Mesenchymal stem cell (in vitro differentiated cells and primary cell): Measurements from ENCODE around the gene SCRN3.
"Not testable (repeated sequence)": the region's sequence is repeated elsewhere in the genome, so short reads cannot be mapped to it uniquely, and the experiment has no call there.

Source experiments
- DNase-seq: peaks from one replicate; pipeline ENCODE4 v3.0.0-alpha.2; 2013
- H2AFZ ChIP-seq: one replicate; pipeline ENCODE4 v1.6.1; 2013; ENCODE audit warnings: low read depth, mild to moderate bottlenecking, control low read depth, inconsistent platforms, low read length, moderate library complexity
- H2AK5ac ChIP-seq: 2 replicates; pipeline ENCODE4 v1.6.1; 2013; ENCODE audit warnings: low read length, moderate library complexity, mild to moderate bottlenecking, inconsistent platforms; ENCODE audit not compliant: severe bottlenecking
- H2BK120ac ChIP-seq: one replicate; pipeline ENCODE4 v1.6.1; 2013; ENCODE audit warnings: low read depth, mild to moderate bottlenecking, inconsistent platforms, low read length, moderate library complexity
- H2BK12ac ChIP-seq, 2 experiments: one replicate each; pipeline ENCODE4 v1.6.1; 2013; ENCODE audit warnings: inconsistent platforms in 2 of 2, low read length in 2 of 2, mild to moderate bottlenecking in 2 of 2, moderate library complexity in 2 of 2, control low read depth in 1 of 2
- H2BK15ac ChIP-seq: one replicate; pipeline ENCODE4 v1.6.1; 2013; ENCODE audit warnings: mild to moderate bottlenecking, low read depth, inconsistent platforms; ENCODE audit not compliant: poor library complexity, severe bottlenecking
- H2BK5ac ChIP-seq: 2 replicates; pipeline ENCODE4 v1.6.1; 2013; ENCODE audit warnings: low read depth, mild to moderate bottlenecking, low read length, control low read depth, inconsistent platforms; ENCODE audit not compliant: poor library complexity, severe bottlenecking
- H3K14ac ChIP-seq, 2 experiments: one replicate each; pipeline ENCODE4 v1.6.1; 2013; ENCODE audit warnings: inconsistent platforms in 2 of 2, low read length in 2 of 2, control low read depth in 1 of 2, mild to moderate bottlenecking in 1 of 2, moderate library complexity in 1 of 2
- H3K18ac ChIP-seq, 2 experiments: one replicate each; pipeline ENCODE4 v1.6.1; 2013; ENCODE audit warnings: inconsistent platforms in 2 of 2, low read length in 2 of 2, control low read depth in 1 of 2, low read depth in 1 of 2, mild to moderate bottlenecking in 1 of 2
- H3K23ac ChIP-seq, 2 experiments: one replicate each; pipeline ENCODE4 v1.6.1; 2013; ENCODE audit warnings: inconsistent platforms in 2 of 2, low read length in 2 of 2, mild to moderate bottlenecking in 2 of 2, moderate library complexity in 2 of 2, control low read depth in 1 of 2
- H3K27ac ChIP-seq: 2 replicates; pipeline ENCODE4 v1.5.1; 2013; ENCODE audit warnings: mild to moderate bottlenecking, moderate library complexity, low read length, control low read depth, inconsistent platforms; ENCODE audit not compliant: poor library complexity, severe bottlenecking
- H3K27me3 ChIP-seq, 2 experiments: 2 replicates each; pipeline versions ENCODE4 v1.6.1 to v1.7.0; 2013; ENCODE audit warnings: low read length in 2 of 2, mild to moderate bottlenecking in 2 of 2, moderate library complexity in 2 of 2, control low read depth in 1 of 2, inconsistent platforms in 1 of 2; ENCODE audit not compliant: control insufficient read depth in 1 of 2, insufficient read depth in 1 of 2
- H3K36me3 ChIP-seq, 2 experiments: 2 replicates each; pipeline versions ENCODE4 v1.6.1 to v1.7.0; 2013; ENCODE audit warnings: low read length in 2 of 2, control low read depth in 1 of 2, inconsistent platforms in 1 of 2, low read depth in 1 of 2, mild to moderate bottlenecking in 1 of 2; ENCODE audit not compliant: insufficient read depth in 2 of 2, control insufficient read depth in 1 of 2
- H3K4ac ChIP-seq, 2 experiments: one replicate each; pipeline ENCODE4 v1.6.1; 2013; ENCODE audit warnings: inconsistent platforms in 2 of 2, low read length in 2 of 2, mild to moderate bottlenecking in 2 of 2, moderate library complexity in 2 of 2, control low read depth in 1 of 2, low read depth in 1 of 2
- H3K4me1 ChIP-seq: 2 replicates; pipeline ENCODE4 v1.6.1; 2013; ENCODE audit warnings: low read depth, low read length, control low read depth; ENCODE audit not compliant: control insufficient read depth, insufficient read depth
- H3K4me2 ChIP-seq: 2 replicates; pipeline ENCODE4 v1.6.1; 2013; ENCODE audit warnings: low read length, mild to moderate bottlenecking, inconsistent platforms; ENCODE audit not compliant: poor library complexity, severe bottlenecking
- H3K4me3 ChIP-seq, 2 experiments: 2 replicates each; pipeline versions ENCODE4 v1.5.1 to v1.7.0; 2013; ENCODE audit warnings: low read length in 2 of 2, mild to moderate bottlenecking in 2 of 2, control low read depth in 1 of 2, low read depth in 1 of 2; ENCODE audit not compliant: insufficient read depth in 1 of 2
- H3K79me1 ChIP-seq: replicated peaks from 2 replicates; pipeline ENCODE4 v1.6.1; 2013; ENCODE audit warnings: mild to moderate bottlenecking, control low read depth, low read length, inconsistent platforms; ENCODE audit not compliant: poor library complexity, severe bottlenecking
- H3K9ac ChIP-seq: 2 replicates; pipeline ENCODE4 v1.7.0; 2013; ENCODE audit warnings: mild to moderate bottlenecking, low read length, moderate library complexity
- H3K9me3 ChIP-seq: 2 replicates; pipeline ENCODE4 v1.7.0; 2013; ENCODE audit warnings: mild to moderate bottlenecking, low read length; ENCODE audit not compliant: control insufficient read depth
- H4K8ac ChIP-seq: one replicate; pipeline ENCODE4 v1.6.1; 2013; ENCODE audit warnings: inconsistent platforms, mild to moderate bottlenecking, low read length, moderate library complexity
- H4K91ac ChIP-seq: one replicate; pipeline ENCODE4 v1.6.1; 2013; ENCODE audit warnings: mild to moderate bottlenecking, low read length, inconsistent platforms
- WGBS: methylation state at CpG from one replicate; pipeline ENCODE4 v1.1.7; 2013; ENCODE audit warnings: mixed read lengths; 5-methylcytosine and 5-hydroxymethylcytosine counted together

The SCRN3 gene

DNA sequence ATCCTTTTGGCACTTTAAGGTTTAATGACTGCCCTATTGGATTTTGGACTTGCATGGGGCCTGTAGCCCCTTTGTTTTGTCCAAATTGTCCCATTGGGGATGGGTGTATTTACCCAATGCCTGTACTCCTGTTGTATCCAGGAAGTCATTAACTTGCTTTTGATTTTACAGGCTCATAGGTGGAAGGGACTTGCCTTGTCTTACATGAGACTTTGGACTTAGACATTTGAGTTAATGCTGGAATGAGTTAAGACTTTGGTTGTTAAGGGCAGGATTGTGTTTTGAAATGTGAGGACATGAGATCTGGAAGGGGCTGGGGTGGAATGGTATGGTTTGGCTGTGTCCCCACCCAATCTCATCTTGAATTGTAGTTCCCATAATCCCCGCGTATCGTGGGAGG, 5.2 kb upstream of the SCRN3 start:
- not testable (repeated sequence) for H2BK12ac ChIP-seq, H4K91ac ChIP-seq, H3K14ac ChIP-seq, H3K9me3 ChIP-seq, H3K9ac ChIP-seq, H2BK15ac ChIP-seq, H3K4me1 ChIP-seq, DNase-seq, H2BK5ac ChIP-seq, H3K18ac ChIP-seq, H3K4ac ChIP-seq, H3K27ac ChIP-seq, H4K8ac ChIP-seq, H3K4me3 ChIP-seq, H2BK120ac ChIP-seq, H3K4me2 ChIP-seq, H2AK5ac ChIP-seq, H3K23ac ChIP-seq, H2AFZ ChIP-seq, H3K27me3 ChIP-seq
- Histone ChIP-seq H3K79me1 (peaks cover 19% of the 10 kb centered on the region), H3K36me3 (peaks cover 13 to 51% of the 10 kb centered on the region in 2 experiments)
- WGBS, result 100% methylated on average over 3 of the region's 3 CpGs

- H4K91ac ChIP-seq, result no peak overlapping the region
- H3K4me3 ChIP-seq, result no peak overlapping the region
- H3K79me1 ChIP-seq, result peaks cover 17% of the 10 kb centered on the region
- no peak overlapping the region for H2BK12ac ChIP-seq
- H2BK5ac ChIP-seq, result no peak overlapping the region
- peaks cover 6 to 28% of the 10 kb centered on the region in 2 experiments for H3K36me3 ChIP-seq
- H2AK5ac ChIP-seq, result no peak overlapping the region
- no peak overlapping the region for H3K4me2 ChIP-seq
- no peaks in the 10 kb centered on the region for H3K9me3 ChIP-seq
- no peak overlapping the region for H3K23ac ChIP-seq
- no peak overlapping the region for H2BK120ac ChIP-seq
- peaks cover 3% of the 10 kb centered on the region for H3K4me1 ChIP-seq
- peak overlapping the region; percentile 7 for H3K9ac ChIP-seq
- H3K27me3 ChIP-seq, result no peaks in the 10 kb centered on the region
- H2AFZ ChIP-seq, result no peak overlapping the region
- no peak overlapping the region for H3K27ac ChIP-seq
- H4K8ac ChIP-seq, result no peak overlapping the region
- no peak overlapping the region for H3K4ac ChIP-seq
- no peak overlapping the region for H3K14ac ChIP-seq
- DNase-seq, result no peak
- H2BK15ac ChIP-seq, result no peak overlapping the region
- H3K18ac ChIP-seq, result no peak overlapping the region
Measured at GRCh38 chr2:174392706-174393105, 2.8 kb upstream of the SCRN3 start.

DNA sequence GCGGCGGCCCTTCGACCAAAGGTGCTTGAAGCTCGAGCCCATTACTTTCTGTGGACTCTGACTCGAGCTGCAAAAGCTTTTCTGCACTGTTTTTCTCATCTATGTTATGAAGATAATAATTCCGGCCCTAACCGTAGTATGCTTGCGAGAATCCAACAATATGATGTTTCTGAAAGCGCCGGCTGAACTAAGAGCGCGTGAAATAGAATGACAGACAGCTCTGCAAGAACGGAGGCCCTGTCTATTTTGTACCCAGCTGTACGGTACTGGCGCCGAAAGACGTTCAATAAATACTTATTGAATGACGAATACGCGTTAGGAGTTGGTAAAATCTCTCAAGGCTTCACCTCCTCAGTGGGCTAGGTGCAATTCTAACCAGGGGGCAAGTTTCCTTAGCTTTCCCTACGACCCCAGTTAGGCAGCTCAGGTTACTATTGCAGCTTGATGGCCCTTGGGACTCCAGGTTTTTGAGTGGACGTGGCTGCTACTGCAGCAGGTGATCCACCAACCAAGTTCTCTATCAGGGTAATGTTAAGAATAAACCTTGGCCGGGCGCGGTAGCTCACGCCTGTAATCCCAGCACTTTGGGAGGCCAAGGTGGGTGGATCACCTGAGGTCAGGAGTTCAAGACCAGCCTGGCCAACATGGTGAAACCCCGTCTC, 570 bp downstream of the SCRN3 start:
- peak overlapping the region; percentile 27 for H4K91ac ChIP-seq
- H2AK5ac ChIP-seq, result no peak overlapping the region
- H3K27ac ChIP-seq, result no peak overlapping the region
- no peaks in the 10 kb centered on the region for H3K27me3 ChIP-seq
- peak overlapping the region in 1 of 2 experiments; percentile 42 for H3K4ac ChIP-seq
- H2BK12ac ChIP-seq, result no peak overlapping the region
- H3K14ac ChIP-seq, result no peak overlapping the region
- H2BK120ac ChIP-seq, result no peak overlapping the region
- no peak overlapping the region for H2BK15ac ChIP-seq
- H2AFZ ChIP-seq, result peak overlapping the region; percentile 99
- peak overlapping the region; percentile 86 for H3K4me2 ChIP-seq
- no peak overlapping the region for H4K8ac ChIP-seq
- H3K4me3 ChIP-seq, result peak overlapping the region; percentile 88 to 98
- H3K9ac ChIP-seq, result peak overlapping the region; percentile 97
- DNase-seq, result no peak
- H3K36me3 ChIP-seq, result peaks cover 0 to 26% of the 10 kb centered on the region in 2 experiments
- peaks cover 3% of the 10 kb centered on the region for H3K4me1 ChIP-seq
- H3K23ac ChIP-seq, result no peak overlapping the region
- H3K18ac ChIP-seq, result no peak overlapping the region
- H3K79me1 ChIP-seq, result peaks cover 5% of the 10 kb centered on the region
- no peaks in the 10 kb centered on the region for H3K9me3 ChIP-seq
- H2BK5ac ChIP-seq, result no peak overlapping the region
- 26% methylated on average over 27 of the region's 27 CpGs for WGBS

DNA sequence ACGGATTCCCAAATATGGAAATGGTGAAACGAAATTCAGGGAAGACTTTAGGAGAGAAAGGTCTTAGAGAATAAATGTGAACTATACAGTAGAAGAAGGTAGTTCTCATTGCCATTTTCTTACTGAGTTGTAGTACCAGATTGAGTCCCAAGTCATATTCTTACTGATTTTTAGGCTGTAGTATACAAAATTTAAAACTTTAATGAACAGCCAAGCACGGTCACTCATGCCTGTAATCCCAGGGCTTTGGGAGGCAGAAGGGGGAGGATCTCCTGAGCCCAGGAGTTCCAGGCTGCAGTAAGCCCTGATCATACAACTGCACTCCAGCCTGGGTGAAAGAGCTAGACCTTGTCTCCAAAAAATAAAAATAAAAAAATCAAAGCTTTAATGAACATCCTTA, 2.2 kb downstream of the SCRN3 start:
- WGBS, result 75% methylated on average over 2 of the region's 3 CpGs
- no peaks in the 10 kb centered on the region for H3K9me3 ChIP-seq
- no peak overlapping the region for H2BK5ac ChIP-seq
- H3K14ac ChIP-seq, result no peak overlapping the region
- peaks cover 3% of the 10 kb centered on the region for H3K4me1 ChIP-seq
- no peak overlapping the region for H4K8ac ChIP-seq
- DNase-seq, result no peak
- H3K4ac ChIP-seq, result no peak overlapping the region
- no peak overlapping the region for H3K4me2 ChIP-seq
- peaks cover 0 to 34% of the 10 kb centered on the region in 2 experiments for H3K36me3 ChIP-seq
- H2BK15ac ChIP-seq, result no peak overlapping the region
- H3K27ac ChIP-seq, result no peak overlapping the region
- no peak overlapping the region for H3K9ac ChIP-seq
- no peaks in the 10 kb centered on the region for H3K27me3 ChIP-seq
- peaks cover 5% of the 10 kb centered on the region for H3K79me1 ChIP-seq
- H2AFZ ChIP-seq, result no peak overlapping the region
- H3K18ac ChIP-seq, result no peak overlapping the region
- H4K91ac ChIP-seq, result no peak overlapping the region
- no peak overlapping the region for H2BK12ac ChIP-seq
- no peak overlapping the region for H3K4me3 ChIP-seq
- H3K23ac ChIP-seq, result no peak overlapping the region
- H2BK120ac ChIP-seq, result no peak overlapping the region
- H2AK5ac ChIP-seq, result no peak overlapping the region
